ENCODE results near the gene GANAB. TPM values are rescaled to one million over a fixed set of nuclear protein-coding genes. Genes with fewer than 3 reads are reported as not detected.

GANAB gene
- total RNA-seq, 1 donor from 2014 or later = 285 TPM

DNA sequence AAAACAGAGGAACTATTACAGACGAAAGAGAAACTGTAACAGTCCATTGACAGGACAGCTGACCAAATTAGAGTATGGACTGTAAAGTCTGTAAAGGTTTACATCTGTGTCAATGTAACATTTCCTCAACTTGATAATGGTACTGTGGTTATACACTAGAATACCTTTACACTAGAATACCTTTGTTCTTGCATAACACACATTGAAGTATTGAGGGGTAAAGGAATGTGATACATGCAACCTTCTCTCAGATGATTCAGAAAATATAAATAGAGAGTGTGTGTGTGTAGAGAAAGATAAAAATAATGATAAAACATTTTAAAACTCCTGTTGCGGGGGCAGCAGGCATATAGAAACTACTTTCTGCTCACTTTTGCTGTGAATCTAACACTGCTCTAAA is 67.2 kb downstream of the GANAB start:
- intact Hi-C loops (cut with micrococcal nuclease) = no loop called here

GRCh38 chr11:62578541-62578940 is 67.9 kb downstream of the GANAB start:
- intact Hi-C loops (cut with micrococcal nuclease) = no loop called here

DNA sequence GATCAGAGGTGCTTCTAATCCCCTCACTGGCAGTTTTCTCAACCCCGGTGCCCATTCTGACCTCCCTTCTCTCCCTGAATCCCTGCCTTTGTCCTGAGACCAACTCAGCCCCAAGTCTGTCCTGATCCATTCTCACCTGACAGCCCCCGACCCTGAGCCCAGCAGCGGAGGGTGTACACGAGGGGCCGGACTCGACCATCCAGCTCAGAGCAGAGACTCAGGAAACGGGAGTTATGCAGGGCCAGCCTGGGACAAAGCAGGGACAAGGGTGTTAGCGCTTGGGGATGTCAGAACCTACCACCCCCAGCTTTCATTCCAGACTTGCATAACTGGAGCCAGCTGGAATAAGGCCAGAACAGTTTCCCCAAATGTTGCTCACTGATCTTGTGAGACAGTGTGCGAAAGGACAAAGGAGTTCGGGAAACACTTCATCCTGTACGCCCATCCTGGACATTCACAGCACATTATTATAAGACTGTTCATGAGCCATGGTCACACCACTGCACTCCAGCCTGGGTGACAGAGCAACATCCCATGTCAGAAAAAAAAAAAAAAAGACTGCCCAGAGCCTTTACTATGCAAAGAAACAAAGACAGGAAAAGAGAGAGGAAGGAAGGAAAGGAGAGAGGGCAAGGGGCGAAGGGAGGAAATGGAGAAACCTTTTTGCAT is 69.2 kb downstream of the GANAB start:
- intact Hi-C loops (cut with micrococcal nuclease) = no loop called here

DNA sequence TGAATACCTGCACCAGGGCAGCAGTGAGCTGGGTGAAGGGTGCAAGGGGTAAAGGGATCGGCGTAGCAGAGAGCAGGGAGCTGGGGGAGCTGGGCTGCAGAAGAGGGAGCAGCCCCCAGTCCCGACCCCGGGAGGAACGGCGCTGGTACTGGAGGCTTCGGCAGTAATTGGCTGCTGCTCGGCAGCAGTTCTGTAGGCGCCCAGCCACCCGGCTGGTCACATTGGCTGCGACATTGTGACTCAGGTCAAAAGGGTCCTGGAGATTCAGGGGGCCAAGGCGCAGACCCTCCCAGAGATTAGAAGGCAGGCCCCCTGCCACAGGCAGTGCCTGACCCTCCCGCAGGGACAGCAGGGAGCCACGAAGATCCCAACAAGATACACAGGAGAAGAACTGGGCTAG is 70.6 kb downstream of the GANAB start:
- intact Hi-C loops (cut with micrococcal nuclease) = loop anchor here (2.0 kb wide), 1 partner anchor 33 kb away; no protein-coding TSS in a partner anchor

DNA sequence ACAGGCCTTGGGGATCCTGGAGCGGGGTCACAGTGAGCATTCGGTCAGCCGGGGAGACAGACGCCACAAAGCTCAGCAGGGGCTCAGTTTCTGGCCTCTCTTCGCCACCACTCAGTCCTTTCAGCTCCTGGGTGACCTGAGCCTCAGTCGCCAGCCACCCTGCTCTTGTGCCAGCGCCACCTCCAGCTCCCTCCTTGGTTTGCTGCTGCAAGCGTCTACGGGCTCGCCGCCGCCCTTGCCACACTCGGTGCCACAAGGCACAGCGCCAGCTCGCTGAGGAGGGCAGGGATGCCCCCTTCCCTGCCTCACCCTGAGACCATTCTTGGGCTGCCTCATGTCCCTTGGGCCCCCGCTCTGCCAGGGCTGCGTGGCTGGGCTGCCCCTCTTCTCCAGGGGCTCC is 71.3 kb downstream of the GANAB start:
- intact Hi-C loops (cut with micrococcal nuclease) = loop anchor here (2.0 kb wide), 1 partner anchor 32 kb away; no protein-coding TSS in a partner anchor

Other genes starting within 250 kb of the GANAB start
- gene SCGB1A1, start 227.6 kb downstream of the GANAB start, total RNA-seq = not detected in 2 replicates
- 359 and 362 TPM in 2 replicates for gene AHNAK, start 99.8 kb downstream of the GANAB start, total RNA-seq
- 1,061 and 1,072 TPM in 2 replicates for gene EEF1G, start 72.7 kb downstream of the GANAB start, total RNA-seq
- 24.2 and 31.3 TPM in 2 replicates for gene TUT1, start 55.1 kb downstream of the GANAB start, total RNA-seq
- 235 and 238 TPM in 2 replicates for gene MTA2, start 44.7 kb downstream of the GANAB start, total RNA-seq
- 141 and 150 TPM in 2 replicates for gene EML3, start 33.8 kb downstream of the GANAB start, total RNA-seq
- 1.1 and 2.7 TPM in 2 replicates for gene ROM1, start 33.4 kb downstream of the GANAB start, total RNA-seq
- 70.6 and 77.1 TPM in 2 replicates for gene B3GAT3, start 24.6 kb downstream of the GANAB start, total RNA-seq
- 31.4 and 32.3 TPM in 2 replicates for gene INTS5, start 6.7 kb upstream of the GANAB start, total RNA-seq
- gene C11orf98, start 18.6 kb upstream of the GANAB start, total RNA-seq = 110 and 112 TPM in 2 replicates
- gene CSKMT, start 18.7 kb upstream of the GANAB start, total RNA-seq = 26.4 and 26.7 TPM in 2 replicates
- 7.8 and 8.0 TPM in 2 replicates for gene UQCC3, start 25.1 kb upstream of the GANAB start, total RNA-seq
- 18.3 and 20.9 TPM in 2 replicates for gene LBHD1, start 25.7 kb upstream of the GANAB start, total RNA-seq
- gene UBXN1, start 32.5 kb upstream of the GANAB start, total RNA-seq = 126 and 127 TPM in 2 replicates
- gene LRRN4CL, start 42.9 kb upstream of the GANAB start, total RNA-seq = 0.17 and 0.20 TPM in 2 replicates
- 34.4 and 35.0 TPM in 2 replicates for gene BSCL2, start 60.8 kb upstream of the GANAB start, total RNA-seq
- not detected in 2 replicates for gene GNG3, start 61.1 kb upstream of the GANAB start, total RNA-seq
- 63.6 and 64.3 TPM in 2 replicates for gene HNRNPUL2, start 80.8 kb upstream of the GANAB start, total RNA-seq
- 49.8 and 51.5 TPM in 2 replicates for gene TTC9C, start 81.9 kb upstream of the GANAB start, total RNA-seq
- 13.8 and 14.0 TPM in 2 replicates for gene ZBTB3, start 107.5 kb upstream of the GANAB start, total RNA-seq
- 108 and 112 TPM in 2 replicates for gene POLR2G, start 115.0 kb upstream of the GANAB start, total RNA-seq
- gene TAF6L, start 124.8 kb upstream of the GANAB start, total RNA-seq = 22.2 and 23.8 TPM in 2 replicates
- gene TMEM179B, start 140.8 kb upstream of the GANAB start, total RNA-seq = 48.8 and 53.1 TPM in 2 replicates
- 17.6 and 18.4 TPM in 2 replicates for gene TMEM223, start 145.4 kb upstream of the GANAB start, total RNA-seq
- 97.3 and 97.4 TPM in 2 replicates for gene NXF1, start 158.8 kb upstream of the GANAB start, total RNA-seq
- 45.9 and 50.5 TPM in 2 replicates for gene STX5, start 185.4 kb upstream of the GANAB start, total RNA-seq
- gene TEX54, start 186.2 kb upstream of the GANAB start, total RNA-seq = not detected in 2 replicates
- gene WDR74, start 193.0 kb upstream of the GANAB start, total RNA-seq = 81.3 and 82.3 TPM in 2 replicates
- gene SLC3A2, start 234.3 kb upstream of the GANAB start, total RNA-seq = 202 and 204 TPM in 2 replicates